ENCODE measurements around the gene CEL.

The CEL gene

GRCh38 chr9:133086894-133087293 is 25.1 kb downstream of the CEL start:
- H3K4me3 ChIP-seq (replicated peaks in 1 of 2; ENCODE audit: low read depth in 2 of 2, low read length in 2 of 2): no peak overlapping the region
- no peak for DNase-seq (ENCODE audit: low read depth in 2 of 2)
- no peak for TF ChIP-seq CTCF (IDR thresholded peaks at IDR 0.05; ENCODE audit: low read depth, low read length)

GRCh38 chr9:133087429-133088145 is 25.8 kb downstream of the CEL start:
- no peak for DNase-seq (ENCODE audit: low read depth in 2 of 2)
- TF ChIP-seq CTCF (IDR thresholded peaks at IDR 0.05; ENCODE audit: low read depth, low read length): no peak
- no peak overlapping the region for H3K4me3 ChIP-seq (replicated peaks in 1 of 2; ENCODE audit: low read depth in 2 of 2, low read length in 2 of 2)

GRCh38 chr9:133088146-133088750 is 26.5 kb downstream of the CEL start:
- no peak for TF ChIP-seq CTCF (IDR thresholded peaks at IDR 0.05; ENCODE audit: low read depth, low read length)
- DNase-seq (ENCODE audit: low read depth in 2 of 2): no peak
- H3K4me3 ChIP-seq (replicated peaks in 1 of 2; ENCODE audit: low read depth in 2 of 2, low read length in 2 of 2): no peak overlapping the region

- TF ChIP-seq CTCF (IDR thresholded peaks at IDR 0.05; ENCODE audit: low read depth, low read length): no peak
- no peak overlapping the region for H3K4me3 ChIP-seq (replicated peaks in 1 of 2; ENCODE audit: low read depth in 2 of 2, low read length in 2 of 2)
- no peak for DNase-seq (ENCODE audit: low read depth in 2 of 2)
These were observed 27.0 kb downstream of the CEL start for GRCh38 chr9:133088756-133089155.

GRCh38 chr9:133089271-133089671 is 27.5 kb downstream of the CEL start:
- no peak for DNase-seq (ENCODE audit: low read depth in 2 of 2)
- TF ChIP-seq CTCF (IDR thresholded peaks at IDR 0.05; ENCODE audit: low read depth, low read length): no peak

GRCh38 chr9:133090187-133090586 is 28.4 kb downstream of the CEL start:
- no peak for DNase-seq (ENCODE audit: low read depth in 2 of 2)
- TF ChIP-seq CTCF (IDR thresholded peaks at IDR 0.05; ENCODE audit: low read depth, low read length): no peak

More at GRCh38 chr9:133089271-133089671, 27.5 kb downstream of the CEL start:
- H3K4me3 ChIP-seq (replicated peaks in 1 of 2; ENCODE audit: low read depth in 2 of 2, low read length in 2 of 2): no peak overlapping the region

More at GRCh38 chr9:133090187-133090586, 28.4 kb downstream of the CEL start:
- no peak overlapping the region for H3K4me3 ChIP-seq (replicated peaks in 1 of 2; ENCODE audit: low read depth in 2 of 2, low read length in 2 of 2)

Measured in cardiac fibroblast (primary cell).